ENCODE data around the gene ATP10B. TPM values are rescaled to one million over a fixed set of nuclear protein-coding genes. Genes with fewer than 3 reads are reported as not detected.
"Not testable (repeated sequence)": the region's sequence is repeated elsewhere in the genome, so short reads cannot be mapped to it uniquely, and the experiment has no call there.

The ATP10B gene
- polyA plus RNA-seq, 1 of the 3 experiments (the other 2 are of a cell fraction) = not detected

- TF ChIP-seq RCOR1 (IDR thresholded peaks at IDR 0.05; ENCODE audit: low read length) = no peak
- TF ChIP-seq TCF12 (IDR thresholded peaks at IDR 0.05) = no peak
- no peak for TF ChIP-seq MXI1 (IDR thresholded peaks at IDR 0.05; ENCODE audit: low read depth, low read length)
- no peak for TF ChIP-seq FOXM1 (IDR thresholded peaks at IDR 0.05; ENCODE audit: low read depth)
- TF ChIP-seq SMC3 (IDR thresholded peaks at IDR 0.05; ENCODE audit: low read depth, low read length) = no peak
- H3K9me2 ChIP-seq = no peaks in the 10 kb centered on the region
- no peak overlapping the region for H3K4me3 ChIP-seq (ENCODE audit: low read depth in 2 of 2, low read length in 1 of 2)
- WGBS (ENCODE audit: low lambda C conversion rate) = 0% methylated on average over 1 of the region's 1 CpG
- H2AFZ ChIP-seq (ENCODE audit: low read depth) = no peak overlapping the region
- ChIA-PET POLR2A (no interaction called here), CTCF (no interaction called here)
- no peaks in the 10 kb centered on the region for H3K9me3 ChIP-seq
- no peaks in the 10 kb centered on the region for H4K20me1 ChIP-seq (ENCODE audit: insufficient read depth)
- no peaks in the 10 kb centered on the region for H3F3A ChIP-seq (replicated peaks; ENCODE audit: insufficient read depth)
- no peak overlapping the region for H3K9ac ChIP-seq
- H3K4me1 ChIP-seq (ENCODE audit: control insufficient read depth in 1 of 2, insufficient read depth in 2 of 2, low read depth in 1 of 2, low read length in 1 of 2) = no peaks in the 10 kb centered on the region
- no peaks in the 10 kb centered on the region for H3K36me3 ChIP-seq (replicated peaks in 1 of 2; ENCODE audit: control insufficient read depth in 1 of 2, insufficient read depth in 2 of 2, low read length in 1 of 2)
- no peak for DNase-seq
- H3K79me2 ChIP-seq (ENCODE audit: insufficient read depth) = no peaks in the 10 kb centered on the region
- no peak overlapping the region for H3K27ac ChIP-seq (ENCODE audit: low read depth in 2 of 2, low read length in 1 of 2)
- no peaks in the 10 kb centered on the region for H3K27me3 ChIP-seq (ENCODE audit: insufficient read depth)
- H3K4me2 ChIP-seq = no peak overlapping the region
Observed at GRCh38 chr5:160831801-160832200, 20.2 kb downstream of the ATP10B start.

- ChIA-PET POLR2A (no interaction called here), CTCF (no interaction called here)
- no peak overlapping the region for H3K27ac ChIP-seq (ENCODE audit: low read depth in 2 of 2, low read length in 1 of 2)
- H3K4me3 ChIP-seq (ENCODE audit: low read depth in 2 of 2, low read length in 1 of 2) = no peak overlapping the region
- H2AFZ ChIP-seq (ENCODE audit: low read depth) = no peak overlapping the region
- no peaks in the 10 kb centered on the region for H3K36me3 ChIP-seq (replicated peaks in 1 of 2; ENCODE audit: control insufficient read depth in 1 of 2, insufficient read depth in 2 of 2, low read length in 1 of 2)
- H3K9ac ChIP-seq = no peak overlapping the region
- no peaks in the 10 kb centered on the region for H3K4me1 ChIP-seq (ENCODE audit: control insufficient read depth in 1 of 2, insufficient read depth in 2 of 2, low read depth in 1 of 2, low read length in 1 of 2)
- no peaks in the 10 kb centered on the region for H3K79me2 ChIP-seq (ENCODE audit: insufficient read depth)
- H3K4me2 ChIP-seq = no peak overlapping the region
- H3F3A ChIP-seq (replicated peaks; ENCODE audit: insufficient read depth) = no peaks in the 10 kb centered on the region
- 6% methylated on average over 3 of the region's 3 CpGs for WGBS (ENCODE audit: low lambda C conversion rate)
- no peaks in the 10 kb centered on the region for H3K9me3 ChIP-seq
- TF ChIP-seq EP300 (IDR thresholded peaks at IDR 0.05; ENCODE audit: borderline replicate concordance in 1 of 2, low read depth in 1 of 2, low read length in 1 of 2) (no peak), FOSL2 (IDR thresholded peaks at IDR 0.05; ENCODE audit: borderline replicate concordance, low read depth) (no peak), MXI1 (IDR thresholded peaks at IDR 0.05; ENCODE audit: low read depth, low read length) (no peak), TCF12 (IDR thresholded peaks at IDR 0.05) (no peak), POLR2AphosphoS5 (IDR thresholded peaks at IDR 0.05; ENCODE audit: low read depth, low read length) (no peak), RAD21 (IDR thresholded peaks at IDR 0.05; ENCODE audit: low read length) (no peak), SIN3A (IDR thresholded peaks at IDR 0.05; ENCODE audit: borderline replicate concordance, low read depth, low read length) (no peak), MEF2A (IDR thresholded peaks at IDR 0.05; ENCODE audit: borderline replicate concordance, low read depth) (no peak), USF2 (IDR thresholded peaks at IDR 0.05; ENCODE audit: borderline replicate concordance, low read depth, low read length) (no peak)
- no peaks in the 10 kb centered on the region for H3K27me3 ChIP-seq (ENCODE audit: insufficient read depth)
- DNase-seq = no peak
- no peaks in the 10 kb centered on the region for H3K9me2 ChIP-seq
- no peaks in the 10 kb centered on the region for H4K20me1 ChIP-seq (ENCODE audit: insufficient read depth)
Observed at GRCh38 chr5:160824301-160825001, 27.6 kb downstream of the ATP10B start.

- H3K36me3 ChIP-seq (replicated peaks in 1 of 2; ENCODE audit: control insufficient read depth in 1 of 2, insufficient read depth in 2 of 2, low read length in 1 of 2); H3K27ac ChIP-seq (ENCODE audit: low read depth in 2 of 2, low read length in 1 of 2); H3K79me2 ChIP-seq (ENCODE audit: insufficient read depth); POLR2A ChIA-PET; H3K27me3 ChIP-seq (ENCODE audit: insufficient read depth); H3K4me3 ChIP-seq (ENCODE audit: low read depth in 2 of 2, low read length in 1 of 2); DNase-seq; H4K20me1 ChIP-seq (ENCODE audit: insufficient read depth); H3K9ac ChIP-seq; H3F3A ChIP-seq (replicated peaks; ENCODE audit: insufficient read depth); H3K9me3 ChIP-seq; H2AFZ ChIP-seq (ENCODE audit: low read depth); H3K4me1 ChIP-seq (ENCODE audit: control insufficient read depth in 1 of 2, insufficient read depth in 2 of 2, low read depth in 1 of 2, low read length in 1 of 2); H3K4me2 ChIP-seq; H3K9me2 ChIP-seq; CTCF ChIA-PET: not testable (repeated sequence)
- no CpG with 5 or more reads among the region's 12 CpGs for WGBS (ENCODE audit: low lambda C conversion rate)
Observed at GRCh38 chr5:160812996-160813395, 39.0 kb downstream of the ATP10B start.

All from SK-N-SH (cell line).